CD4-positive, CD25-positive, alpha-beta regulatory T cell (primary cell): ENCODE data around the gene EPS15. TPM values are rescaled to one million over a fixed set of nuclear protein-coding genes. Genes with fewer than 3 reads are reported as not detected.
"Not testable (repeated sequence)": the region's sequence is repeated elsewhere in the genome, so short reads cannot be mapped to it uniquely, and the experiment has no call there.

ENCODE experiments used
- ATAC-seq, 2 donors: fragments of 150-1000 bp; cut with Tn5 transposase; one replicate each; pipeline ENCODE4 v1.10.0; 2021; ENCODE audit warnings: low read depth in 2 of 2, moderate number of reproducible peaks in 2 of 2, moderate library complexity in 1 of 2
- DNase-seq, 3 donors: peaks; one replicate each; pipeline versions ENCODE4 v3.0.0 to v3.0.0-alpha.2; 2012 to 2022; ENCODE audit warnings: mixed read lengths in 1 of 3
- H3K27ac ChIP-seq: one replicate; pipeline ENCODE4 v1.7.0; 2013; ENCODE audit warnings: mild to moderate bottlenecking, low read length; ENCODE audit not compliant: insufficient read depth, poor library complexity, severe bottlenecking
- H3K27me3 ChIP-seq: one replicate; pipeline ENCODE4 v1.7.0; 2013; ENCODE audit warnings: low read length; ENCODE audit not compliant: control insufficient read depth, insufficient read depth
- H3K36me3 ChIP-seq: one replicate; pipeline ENCODE4 v1.7.0; 2013; ENCODE audit warnings: mild to moderate bottlenecking, low read length, moderate library complexity; ENCODE audit not compliant: control insufficient read depth, insufficient read depth
- H3K4me1 ChIP-seq: 2 replicates; pipeline ENCODE4 v1.7.0; 2013; ENCODE audit warnings: mild to moderate bottlenecking, low read length; ENCODE audit not compliant: insufficient read depth, control insufficient read depth, poor library complexity, severe bottlenecking
- H3K4me3 ChIP-seq: one replicate; pipeline ENCODE4 v1.7.0; 2013; ENCODE audit warnings: low read depth, mild to moderate bottlenecking, low read length, moderate library complexity
- H3K9me3 ChIP-seq, 2 experiments: 1 replicate in 1 of 2; 2 replicates in 1 of 2; pipeline ENCODE4 v1.7.0; 2013; ENCODE audit warnings: low read length in 2 of 2, mild to moderate bottlenecking in 1 of 2, moderate library complexity in 1 of 2; ENCODE audit not compliant: control insufficient read depth in 2 of 2
- H3K27ac Mint-ChIP-seq, 3 donors: one replicate each; pipeline ENCODE4 v1.8.0; 2020 to 2022; ENCODE audit warnings: mild to moderate bottlenecking in 3 of 3, mixed read lengths in 3 of 3, moderate library complexity in 2 of 3
- H3K27me3 Mint-ChIP-seq: one replicate; pipeline ENCODE4 v1.8.0; 2022; ENCODE audit warnings: mild to moderate bottlenecking, mixed read lengths
- H3K36me3 Mint-ChIP-seq: one replicate; pipeline ENCODE4 v1.8.0; 2020; ENCODE audit warnings: mixed read lengths
- H3K4me1 Mint-ChIP-seq, 4 donors: one replicate each; pipeline ENCODE4 v1.8.0; 2020 to 2022; ENCODE audit warnings: mixed read lengths in 4 of 4, mild to moderate bottlenecking in 1 of 4
- H3K4me3 Mint-ChIP-seq, 4 donors: one replicate each; pipeline ENCODE4 v1.8.0; 2020 to 2022; ENCODE audit warnings: mild to moderate bottlenecking in 4 of 4, mixed read lengths in 4 of 4, moderate library complexity in 3 of 4
- H3K9me3 Mint-ChIP-seq, 7 donors: one replicate each; pipeline ENCODE4 v1.8.0; 2020 to 2022; ENCODE audit warnings: mixed read lengths in 7 of 7, mild to moderate bottlenecking in 3 of 7, moderate library complexity in 2 of 7
- polyA plus RNA-seq, 4 donors: library from polyadenylated mRNA; unstranded; fragments of 300-500 nt; fragmentation: Illumina TruSeq; gene quantifications; one replicate each; pipeline ENCODE4 v1.2.3, GENCODE V29; 2021
- total RNA-seq: library from RNA; stranded (reverse); gene quantifications from one replicate; pipeline ENCODE4 v1.2.3, GENCODE V29; 2022

Gene EPS15
- total and polyA plus RNA-seq, 5 donors from 2014 or later = 58.5 to 135 (median 83.5) TPM

- H3K9me3 Mint-ChIP-seq = peaks cover 0 to 3% (median 0%) of the 10 kb centered on the region in 7 donors
- Histone ChIP-seq H3K27me3 (peaks cover 16% of the 10 kb centered on the region), H3K4me3 (no peak overlapping the region), H3K27ac (no peak overlapping the region), H3K36me3 (no peaks in the 10 kb centered on the region), H3K9me3 (no peaks in the 10 kb centered on the region), H3K4me1 (peaks cover 4% of the 10 kb centered on the region)
- H3K4me3 Mint-ChIP-seq = peak overlapping the region in 1 of 4 donors; percentile 51
- ATAC-seq (no peak), DNase-seq (no peak)
- H3K4me1 Mint-ChIP-seq = peaks cover 0 to 8% (median 4%) of the 10 kb centered on the region in 4 donors
- no peak overlapping the region for H3K27ac Mint-ChIP-seq
- H3K27me3 Mint-ChIP-seq = peaks cover 48% of the 10 kb centered on the region
- H3K36me3 Mint-ChIP-seq = no peaks in the 10 kb centered on the region
These were observed 190.8 kb downstream of the EPS15 start for GRCh38 chr1:51328279-51328678.

- peaks cover 45% of the 10 kb centered on the region for H3K27me3 Mint-ChIP-seq
- H3K4me1 Mint-ChIP-seq = peaks cover 0 to 8% (median 4%) of the 10 kb centered on the region in 4 donors
- H3K9me3 Mint-ChIP-seq = peaks cover 0 to 3% (median 0%) of the 10 kb centered on the region in 7 donors
- H3K9me3 ChIP-seq = no peaks in the 10 kb centered on the region
- DNase-seq = no peak
- H3K36me3 ChIP-seq = no peaks in the 10 kb centered on the region
- peaks cover 4% of the 10 kb centered on the region for H3K4me1 ChIP-seq
- ATAC-seq = no peak
- no peak overlapping the region for H3K27ac ChIP-seq
- H3K4me3 ChIP-seq = no peak overlapping the region
- no peak overlapping the region for H3K4me3 Mint-ChIP-seq
- H3K36me3 Mint-ChIP-seq = no peaks in the 10 kb centered on the region
- no peak overlapping the region for H3K27ac Mint-ChIP-seq
- H3K27me3 ChIP-seq = peaks cover 16% of the 10 kb centered on the region
These were observed 191.7 kb downstream of the EPS15 start for GRCh38 chr1:51327386-51327785.

- Histone ChIP-seq H3K9me3 (no peaks in the 10 kb centered on the region), H3K4me1 (peaks cover 4% of the 10 kb centered on the region), H3K27ac (no peak overlapping the region), H3K4me3 (no peak overlapping the region), H3K27me3 (peaks cover 16% of the 10 kb centered on the region), H3K36me3 (no peaks in the 10 kb centered on the region)
- Mint-ChIP-seq H3K4me3 (no peak overlapping the region), H3K4me1 (peaks cover 0 to 8% (median 4%) of the 10 kb centered on the region in 4 donors), H3K27ac (no peak overlapping the region), H3K9me3 (peaks cover 0 to 3% (median 0%) of the 10 kb centered on the region in 7 donors), H3K36me3 (no peaks in the 10 kb centered on the region), H3K27me3 (peaks cover 42% of the 10 kb centered on the region)
- ATAC-seq = no peak
- DNase-seq = no peak
These were observed 192.2 kb downstream of the EPS15 start for GRCh38 chr1:51326839-51327238.

- ATAC-seq (no peak), DNase-seq (no peak)
- Histone ChIP-seq H3K27ac (no peak overlapping the region), H3K4me1 (peaks cover 4% of the 10 kb centered on the region), H3K4me3 (no peak overlapping the region), H3K9me3 (no peaks in the 10 kb centered on the region), H3K36me3 (no peaks in the 10 kb centered on the region), H3K27me3 (peaks cover 13% of the 10 kb centered on the region)
- Mint-ChIP-seq H3K4me1 (peaks cover 0 to 6% (median 3%) of the 10 kb centered on the region in 4 donors), H3K4me3 (no peak overlapping the region), H3K27me3 (peaks cover 35% of the 10 kb centered on the region), H3K36me3 (no peaks in the 10 kb centered on the region), H3K9me3 (peaks cover 0 to 2% (median 0%) of the 10 kb centered on the region in 7 donors), H3K27ac (no peak overlapping the region)
These were observed 192.9 kb downstream of the EPS15 start for GRCh38 chr1:51325878-51326755.

- no peaks in the 10 kb centered on the region for H3K9me3 ChIP-seq
- no peak overlapping the region for H3K27ac Mint-ChIP-seq
- H3K36me3 ChIP-seq = no peaks in the 10 kb centered on the region
- peak overlapping the region in 1 of 4 donors; percentile 45 for H3K4me3 Mint-ChIP-seq
- H3K4me3 ChIP-seq = no peak overlapping the region
- H3K4me1 Mint-ChIP-seq = peaks cover 0 to 2% (median 0%) of the 10 kb centered on the region in 4 donors
- H3K27me3 Mint-ChIP-seq = peaks cover 29% of the 10 kb centered on the region
- no peak overlapping the region for H3K27ac ChIP-seq
- DNase-seq = no peak
- no peak for ATAC-seq
- H3K9me3 Mint-ChIP-seq = peaks cover 0 to 2% (median 0%) of the 10 kb centered on the region in 7 donors
- no peaks in the 10 kb centered on the region for H3K36me3 Mint-ChIP-seq
- H3K27me3 ChIP-seq = peaks cover 11% of the 10 kb centered on the region
- no peaks in the 10 kb centered on the region for H3K4me1 ChIP-seq
These were observed 193.7 kb downstream of the EPS15 start for GRCh38 chr1:51325391-51325790.

- H3K9me3 Mint-ChIP-seq, H3K36me3 ChIP-seq, DNase-seq, H3K27ac Mint-ChIP-seq, H3K36me3 Mint-ChIP-seq, H3K4me1 ChIP-seq, H3K4me3 ChIP-seq, H3K27ac ChIP-seq, H3K4me1 Mint-ChIP-seq, ATAC-seq, H3K9me3 ChIP-seq: not testable (repeated sequence)
- peak overlapping the region in 1 of 4 donors; percentile 45 for H3K4me3 Mint-ChIP-seq
- peaks cover 11% of the 10 kb centered on the region for H3K27me3 ChIP-seq
- peaks cover 29% of the 10 kb centered on the region for H3K27me3 Mint-ChIP-seq
These were observed 194.1 kb downstream of the EPS15 start for GRCh38 chr1:51325011-51325385.

GRCh38 chr1:51324251-51325010, 194.6 kb downstream of the EPS15 start:
- Mint-ChIP-seq H3K9me3 (peaks cover 0 to 2% (median 0%) of the 10 kb centered on the region in 7 donors), H3K4me3 (no peak overlapping the region), H3K36me3 (no peaks in the 10 kb centered on the region), H3K27ac (no peak overlapping the region), H3K27me3 (peaks cover 24% of the 10 kb centered on the region), H3K4me1 (no peaks in the 10 kb centered on the region)
- no peak for DNase-seq
- Histone ChIP-seq H3K36me3 (no peaks in the 10 kb centered on the region), H3K9me3 (no peaks in the 10 kb centered on the region), H3K27me3 (peaks cover 11% of the 10 kb centered on the region), H3K4me1 (no peaks in the 10 kb centered on the region), H3K4me3 (no peak overlapping the region), H3K27ac (no peak overlapping the region)
- ATAC-seq = no peak
